ENCODE results near the gene GPC3. TPM values are rescaled to one million over a fixed set of nuclear protein-coding genes. Genes with fewer than 3 reads are reported as not detected.

The GPC3 gene
- total RNA-seq, 1 experiment from 2014 or later, result 0.24 TPM

GRCh38 chrX:133658293-133658911 lies 327.0 kb downstream of the GPC3 start:
- H3K4me1 ChIP-seq (ENCODE audit: insufficient read depth, low read length, poor library complexity, severe bottlenecking), result no peaks in the 10 kb centered on the region
- TF ChIP-seq, protein P1, sequence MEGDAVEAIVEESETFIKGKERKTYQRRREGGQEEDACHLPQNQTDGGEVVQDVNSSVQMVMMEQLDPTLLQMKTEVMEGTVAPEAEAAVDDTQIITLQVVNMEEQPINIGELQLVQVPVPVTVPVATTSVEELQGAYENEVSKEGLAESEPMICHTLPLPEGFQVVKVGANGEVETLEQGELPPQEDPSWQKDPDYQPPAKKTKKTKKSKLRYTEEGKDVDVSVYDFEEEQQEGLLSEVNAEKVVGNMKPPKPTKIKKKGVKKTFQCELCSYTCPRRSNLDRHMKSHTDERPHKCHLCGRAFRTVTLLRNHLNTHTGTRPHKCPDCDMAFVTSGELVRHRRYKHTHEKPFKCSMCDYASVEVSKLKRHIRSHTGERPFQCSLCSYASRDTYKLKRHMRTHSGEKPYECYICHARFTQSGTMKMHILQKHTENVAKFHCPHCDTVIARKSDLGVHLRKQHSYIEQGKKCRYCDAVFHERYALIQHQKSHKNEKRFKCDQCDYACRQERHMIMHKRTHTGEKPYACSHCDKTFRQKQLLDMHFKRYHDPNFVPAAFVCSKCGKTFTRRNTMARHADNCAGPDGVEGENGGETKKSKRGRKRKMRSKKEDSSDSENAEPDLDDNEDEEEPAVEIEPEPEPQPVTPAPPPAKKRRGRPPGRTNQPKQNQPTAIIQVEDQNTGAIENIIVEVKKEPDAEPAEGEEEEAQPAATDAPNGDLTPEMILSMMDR (conservative IDR thresholded peaks at IDR 0.05; ENCODE audit: low read depth, low read length), result no peak
- no peak for TF ChIP-seq EZH2 (IDR thresholded peaks at IDR 0.05; ENCODE audit: borderline replicate concordance, low read depth, low read length, poor library complexity, severe bottlenecking)
- no peak overlapping the region for H3K27ac ChIP-seq (ENCODE audit: low read depth, low read length, poor library complexity, severe bottlenecking)
- CTCF ChIA-PET, result no interaction called here
- no peaks in the 10 kb centered on the region for H3K27me3 ChIP-seq (replicated peaks; ENCODE audit: insufficient read depth, low read depth, low read length, poor library complexity)
- no peak for DNase-seq (ENCODE audit: low spot score)
- intact Hi-C loops (cut with micrococcal nuclease; ENCODE audit: unreplicated experiment), result loop anchor here (10.0 kb wide), 1 partner anchor 244 kb away; the partner anchor contains the start of gene GPC4
- POLR2A ChIA-PET (ENCODE audit: low non-redundant PET), result no interaction called here
- no peaks in the 10 kb centered on the region for H3K9me3 ChIP-seq (ENCODE audit: low read depth, low read length, poor library complexity, severe bottlenecking)
- no peak overlapping the region for H3K4me3 ChIP-seq (ENCODE audit: low read depth, low read length, poor library complexity, severe bottlenecking)
- no TSS peak for BruUV-seq (replicated peaks)
- no peaks in the 10 kb centered on the region for H3K36me3 ChIP-seq (ENCODE audit: insufficient read depth, low read length, poor library complexity, severe bottlenecking)

DNA sequence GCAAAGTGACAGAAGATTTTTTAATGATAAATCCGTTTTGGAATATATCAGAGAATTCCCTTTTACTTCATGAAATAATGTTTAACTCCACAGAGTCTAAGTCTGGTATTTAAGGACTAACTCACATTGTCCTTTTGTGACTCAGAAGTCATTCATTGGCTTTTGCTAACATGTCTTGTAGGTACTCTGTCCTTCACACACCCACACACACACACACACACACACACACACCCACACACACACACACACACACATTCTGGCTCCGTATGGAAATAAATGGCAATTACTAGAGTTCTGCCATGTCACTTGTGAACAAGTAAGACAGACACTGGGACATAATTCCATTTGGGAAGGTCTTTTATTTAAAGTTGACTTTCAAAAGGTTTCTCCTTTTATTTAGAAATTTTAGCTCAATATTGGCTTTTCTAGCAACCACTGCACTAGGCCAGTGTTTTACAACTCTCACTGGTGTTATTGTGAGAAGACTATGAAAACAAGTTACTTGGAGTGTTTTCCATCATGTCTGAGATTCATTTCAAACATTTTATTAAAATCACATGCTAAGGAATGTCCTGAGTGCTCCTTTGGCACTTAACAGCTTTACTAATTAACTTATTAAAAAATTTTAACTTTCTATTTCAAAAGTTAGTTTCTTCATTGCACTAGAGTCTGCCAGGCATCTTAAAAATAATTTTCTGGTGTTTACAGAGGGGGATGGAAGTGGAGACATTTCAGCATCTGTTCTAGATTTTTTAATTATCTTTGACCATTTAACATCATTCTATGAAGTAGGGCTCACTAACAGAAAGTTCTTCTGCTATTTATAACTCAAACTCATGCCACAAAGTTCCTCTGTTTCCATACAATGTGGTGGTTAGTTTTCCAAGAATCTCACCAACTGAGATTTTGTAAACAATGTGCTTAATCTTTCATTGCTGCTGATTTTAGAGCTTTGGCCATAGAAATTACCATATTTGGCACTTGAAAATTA lies 329.8 kb downstream of the GPC3 start:
- no peak for DNase-seq (ENCODE audit: low spot score)
- Histone ChIP-seq H3K4me1 (ENCODE audit: insufficient read depth, low read length, poor library complexity, severe bottlenecking) (no peaks in the 10 kb centered on the region), H3K36me3 (ENCODE audit: insufficient read depth, low read length, poor library complexity, severe bottlenecking) (no peaks in the 10 kb centered on the region), H3K9me3 (ENCODE audit: low read depth, low read length, poor library complexity, severe bottlenecking) (no peaks in the 10 kb centered on the region), H3K4me3 (ENCODE audit: low read depth, low read length, poor library complexity, severe bottlenecking) (no peak overlapping the region), H3K27me3 (replicated peaks; ENCODE audit: insufficient read depth, low read depth, low read length, poor library complexity) (no peaks in the 10 kb centered on the region), H3K27ac (ENCODE audit: low read depth, low read length, poor library complexity, severe bottlenecking) (no peak overlapping the region)
- POLR2A ChIA-PET (ENCODE audit: low non-redundant PET), result interaction anchor here (0.6 kb wide), 2 partner anchors 13 to 496 kb away, joined by 3 to 5 read pairs; no protein-coding TSS in a partner anchor
- intact Hi-C loops (cut with micrococcal nuclease; ENCODE audit: unreplicated experiment), result loop anchor here (10.0 kb wide), 1 partner anchor 241 kb away; the partner anchor contains the start of gene GPC4
- no peak for TF ChIP-seq EZH2 (IDR thresholded peaks at IDR 0.05; ENCODE audit: borderline replicate concordance, low read depth, low read length, poor library complexity, severe bottlenecking)
- TF ChIP-seq, protein P1 (conservative IDR thresholded peaks at IDR 0.05; ENCODE audit: low read depth, low read length), result no peak
- CTCF ChIA-PET, result no interaction called here
- BruUV-seq (replicated peaks), result no TSS peak

DNA sequence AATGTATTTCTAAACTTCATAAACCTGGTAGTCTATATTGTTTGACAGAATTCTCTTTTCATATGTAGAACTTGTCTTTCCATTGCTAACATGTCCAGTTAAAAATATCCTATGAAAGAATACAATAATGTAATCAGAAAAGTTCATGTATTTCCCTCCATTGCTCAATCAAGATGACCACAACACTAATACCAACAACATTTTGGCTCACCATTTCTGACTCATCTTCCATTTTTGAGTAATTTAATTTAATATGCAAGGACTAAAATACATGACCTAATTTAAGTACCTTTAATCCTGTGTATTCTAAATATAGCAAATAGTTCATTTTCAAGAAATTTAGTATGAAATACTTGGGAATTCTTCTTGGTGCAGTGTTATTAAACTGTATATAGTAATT lies 330.6 kb downstream of the GPC3 start:
- TF ChIP-seq EZH2 (IDR thresholded peaks at IDR 0.05; ENCODE audit: borderline replicate concordance, low read depth, low read length, poor library complexity, severe bottlenecking), result no peak
- TF ChIP-seq, protein P1 (conservative IDR thresholded peaks at IDR 0.05; ENCODE audit: low read depth, low read length), result no peak
- no peak overlapping the region for H3K27ac ChIP-seq (ENCODE audit: low read depth, low read length, poor library complexity, severe bottlenecking)
- H3K9me3 ChIP-seq (ENCODE audit: low read depth, low read length, poor library complexity, severe bottlenecking), result no peaks in the 10 kb centered on the region
- no TSS peak for BruUV-seq (replicated peaks)
- no peaks in the 10 kb centered on the region for H3K27me3 ChIP-seq (replicated peaks; ENCODE audit: insufficient read depth, low read depth, low read length, poor library complexity)
- POLR2A ChIA-PET (ENCODE audit: low non-redundant PET), result no interaction called here
- no peak for DNase-seq (ENCODE audit: low spot score)
- intact Hi-C loops (cut with micrococcal nuclease; ENCODE audit: unreplicated experiment), result loop anchor here (10.0 kb wide), 1 partner anchor 240 kb away; the partner anchor contains the start of gene GPC4
- H3K36me3 ChIP-seq (ENCODE audit: insufficient read depth, low read length, poor library complexity, severe bottlenecking), result no peaks in the 10 kb centered on the region
- no peak overlapping the region for H3K4me3 ChIP-seq (ENCODE audit: low read depth, low read length, poor library complexity, severe bottlenecking)
- no peaks in the 10 kb centered on the region for H3K4me1 ChIP-seq (ENCODE audit: insufficient read depth, low read length, poor library complexity, severe bottlenecking)
- CTCF ChIA-PET, result no interaction called here
